Measurements from ENCODE around the gene JAK2.

GRCh38 chr9:4994166-4994890 lies 9.3 kb downstream of the JAK2 start:
- no peak for TF ChIP-seq POLR2A (IDR thresholded peaks at IDR 0.05)
- no peak for TF ChIP-seq CTCF (IDR thresholded peaks at IDR 0.05)
